ENCODE data around the gene STOM.

DNA sequence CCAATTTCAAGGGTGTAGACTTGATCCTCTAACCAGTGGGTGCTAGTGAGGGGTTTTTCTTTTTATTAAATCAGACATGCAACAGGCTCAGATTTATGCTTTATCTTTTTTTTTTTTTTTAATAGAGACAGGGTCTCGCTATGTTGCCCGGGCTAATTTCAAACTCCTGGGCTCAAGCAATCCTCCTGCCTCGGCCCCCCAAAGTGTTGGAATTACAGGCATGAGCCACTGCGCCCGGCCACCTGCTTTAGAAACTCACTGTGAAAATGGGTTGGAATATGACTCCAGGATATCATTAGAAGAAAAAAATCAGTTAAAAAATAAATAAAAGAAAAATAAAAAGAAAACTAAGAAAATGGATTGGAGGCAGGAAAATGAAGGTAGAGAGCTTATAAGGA is 50.7 kb downstream of the STOM start:
- TF ChIP-seq, protein P1, sequence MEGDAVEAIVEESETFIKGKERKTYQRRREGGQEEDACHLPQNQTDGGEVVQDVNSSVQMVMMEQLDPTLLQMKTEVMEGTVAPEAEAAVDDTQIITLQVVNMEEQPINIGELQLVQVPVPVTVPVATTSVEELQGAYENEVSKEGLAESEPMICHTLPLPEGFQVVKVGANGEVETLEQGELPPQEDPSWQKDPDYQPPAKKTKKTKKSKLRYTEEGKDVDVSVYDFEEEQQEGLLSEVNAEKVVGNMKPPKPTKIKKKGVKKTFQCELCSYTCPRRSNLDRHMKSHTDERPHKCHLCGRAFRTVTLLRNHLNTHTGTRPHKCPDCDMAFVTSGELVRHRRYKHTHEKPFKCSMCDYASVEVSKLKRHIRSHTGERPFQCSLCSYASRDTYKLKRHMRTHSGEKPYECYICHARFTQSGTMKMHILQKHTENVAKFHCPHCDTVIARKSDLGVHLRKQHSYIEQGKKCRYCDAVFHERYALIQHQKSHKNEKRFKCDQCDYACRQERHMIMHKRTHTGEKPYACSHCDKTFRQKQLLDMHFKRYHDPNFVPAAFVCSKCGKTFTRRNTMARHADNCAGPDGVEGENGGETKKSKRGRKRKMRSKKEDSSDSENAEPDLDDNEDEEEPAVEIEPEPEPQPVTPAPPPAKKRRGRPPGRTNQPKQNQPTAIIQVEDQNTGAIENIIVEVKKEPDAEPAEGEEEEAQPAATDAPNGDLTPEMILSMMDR (IDR thresholded peaks at IDR 0.05; ENCODE audit: low read length) = no peak
- no peak for TF ChIP-seq EZH2 (IDR thresholded peaks at IDR 0.05; ENCODE audit: borderline replicate concordance, low read length)
